HEK293T (cell line): ENCODE results near the gene RBMX2.

Experiments
- BHLHE40 ChIP-seq: fragments of 450-650 bp; IDR thresholded peaks from 2 replicates; pipeline ENCODE4 v1.6.1; 2016; ENCODE audit warnings: mild to moderate bottlenecking, moderate library complexity, borderline replicate concordance
- FOXM1 ChIP-seq: fragments of 450-650 bp; IDR thresholded peaks from 2 replicates; pipeline ENCODE4 v1.6.1; 2017; ENCODE audit warnings: mild to moderate bottlenecking, borderline replicate concordance

DNA sequence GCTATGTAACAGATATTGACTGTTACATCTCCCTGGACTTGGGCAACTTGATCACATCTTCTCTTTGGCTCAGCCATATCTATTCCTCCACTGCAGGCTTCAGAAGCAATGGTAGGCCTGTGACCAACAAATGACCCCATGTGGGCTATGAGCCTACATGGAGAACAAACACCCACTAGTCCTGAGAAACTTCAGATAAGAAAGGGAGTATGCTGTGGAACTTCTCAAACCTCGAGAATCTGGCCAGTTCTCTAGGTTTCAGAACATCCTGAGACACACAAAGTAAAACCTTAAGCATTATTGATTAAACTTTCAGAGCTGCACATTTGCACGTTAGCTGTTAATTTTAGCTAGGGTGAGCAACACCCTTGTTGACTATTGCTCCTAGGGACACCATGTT, 16.3 kb downstream of the RBMX2 start:
- TF ChIP-seq FOXM1: no peak
- TF ChIP-seq BHLHE40: no peak
